Right lobe of liver (tissue), 4 donors: ENCODE data around the gene ATG5.

Source experiments
- POLR2A ChIP-seq: fragments of 450-650 bp; IDR thresholded peaks from one replicate; pipeline ENCODE4 v1.6.1; 2017; ENCODE audit warnings: antibody characterized with exemption, mild to moderate bottlenecking
- TF ChIP-seq, protein P1 (sequence below), 4 donors: fragments of 200-600 bp in 3 of 4; fragments of 450-650 bp in 1 of 4; IDR thresholded peaks; one replicate each; pipeline versions ENCODE4 v1.5.1 to v1.8.0; 2016 to 2022; ENCODE audit warnings: antibody characterized with exemption in 4 of 4, mild to moderate bottlenecking in 2 of 4
- donor health status: DM: no; HTN: no; CAD: no.
- donor health status: DM: no; HTN: no; CAD: no.
- donor health status: DM: no; HTN: yes; CAD: no.

DNA sequence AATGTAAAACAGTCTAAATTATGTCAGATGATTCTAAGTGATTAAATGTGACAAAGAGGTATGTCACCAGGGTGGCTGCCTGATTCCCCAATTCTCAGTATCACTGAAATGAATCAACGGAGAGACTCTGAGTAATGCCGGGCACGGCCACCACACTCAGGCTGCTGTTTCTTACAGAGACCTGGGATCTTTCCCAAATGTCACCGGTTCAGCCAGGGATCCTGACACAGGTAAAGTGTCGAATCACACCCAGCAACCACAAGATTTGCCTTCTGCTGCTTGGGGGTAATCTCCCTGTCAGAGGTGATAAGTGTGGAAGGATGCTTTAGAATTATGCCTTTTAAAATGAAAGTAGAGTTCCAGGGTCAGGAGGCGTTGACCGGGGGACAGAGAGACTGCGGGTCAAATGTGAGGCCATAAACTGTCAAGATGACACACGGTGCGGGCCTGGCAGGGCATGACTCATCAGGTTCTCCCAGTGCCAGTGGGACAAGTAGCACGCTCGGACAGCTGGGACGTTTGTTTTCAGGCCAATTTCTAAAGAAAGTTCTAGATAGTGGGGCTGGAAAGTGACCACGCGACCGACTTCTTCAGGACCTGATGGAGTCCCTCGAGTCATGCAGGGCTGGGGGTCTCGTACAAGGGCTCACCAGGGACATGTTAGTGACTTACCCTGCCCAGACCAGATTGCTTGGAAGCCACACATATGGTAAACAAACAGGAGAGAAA is 190.5 kb downstream of the ATG5 start:
- TF ChIP-seq, protein P1, sequence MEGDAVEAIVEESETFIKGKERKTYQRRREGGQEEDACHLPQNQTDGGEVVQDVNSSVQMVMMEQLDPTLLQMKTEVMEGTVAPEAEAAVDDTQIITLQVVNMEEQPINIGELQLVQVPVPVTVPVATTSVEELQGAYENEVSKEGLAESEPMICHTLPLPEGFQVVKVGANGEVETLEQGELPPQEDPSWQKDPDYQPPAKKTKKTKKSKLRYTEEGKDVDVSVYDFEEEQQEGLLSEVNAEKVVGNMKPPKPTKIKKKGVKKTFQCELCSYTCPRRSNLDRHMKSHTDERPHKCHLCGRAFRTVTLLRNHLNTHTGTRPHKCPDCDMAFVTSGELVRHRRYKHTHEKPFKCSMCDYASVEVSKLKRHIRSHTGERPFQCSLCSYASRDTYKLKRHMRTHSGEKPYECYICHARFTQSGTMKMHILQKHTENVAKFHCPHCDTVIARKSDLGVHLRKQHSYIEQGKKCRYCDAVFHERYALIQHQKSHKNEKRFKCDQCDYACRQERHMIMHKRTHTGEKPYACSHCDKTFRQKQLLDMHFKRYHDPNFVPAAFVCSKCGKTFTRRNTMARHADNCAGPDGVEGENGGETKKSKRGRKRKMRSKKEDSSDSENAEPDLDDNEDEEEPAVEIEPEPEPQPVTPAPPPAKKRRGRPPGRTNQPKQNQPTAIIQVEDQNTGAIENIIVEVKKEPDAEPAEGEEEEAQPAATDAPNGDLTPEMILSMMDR (IDR thresholded peaks at IDR 0.05): no peak
- no peak for TF ChIP-seq POLR2A
